ENCODE data around the gene LAMA2. TPM values are rescaled to one million over a fixed set of nuclear protein-coding genes. Genes with fewer than 3 reads are reported as not detected.

Gene LAMA2
- total RNA-seq, 2 experiments from 2014 or later: 0.69 to 1.5 TPM

DNA sequence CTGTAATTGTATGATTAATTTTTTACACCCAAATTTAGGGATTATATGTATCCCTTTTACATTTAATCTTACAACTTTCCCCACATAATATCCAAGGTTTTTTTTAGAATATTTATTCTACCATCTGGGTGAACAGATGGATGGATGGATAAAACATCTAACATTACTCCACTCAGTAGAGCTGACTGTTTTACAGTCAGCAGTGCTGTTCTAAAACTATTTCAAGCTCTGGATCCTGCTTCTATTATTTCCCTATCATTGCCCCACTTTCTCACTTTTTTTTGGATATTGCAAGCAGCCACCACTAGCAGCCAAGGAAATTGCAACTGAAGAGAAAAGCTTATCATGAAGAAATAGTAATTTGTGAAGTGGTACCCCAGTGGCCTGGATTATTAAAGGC, 653.3 kb downstream of the LAMA2 start:
- TF ChIP-seq, protein P1, sequence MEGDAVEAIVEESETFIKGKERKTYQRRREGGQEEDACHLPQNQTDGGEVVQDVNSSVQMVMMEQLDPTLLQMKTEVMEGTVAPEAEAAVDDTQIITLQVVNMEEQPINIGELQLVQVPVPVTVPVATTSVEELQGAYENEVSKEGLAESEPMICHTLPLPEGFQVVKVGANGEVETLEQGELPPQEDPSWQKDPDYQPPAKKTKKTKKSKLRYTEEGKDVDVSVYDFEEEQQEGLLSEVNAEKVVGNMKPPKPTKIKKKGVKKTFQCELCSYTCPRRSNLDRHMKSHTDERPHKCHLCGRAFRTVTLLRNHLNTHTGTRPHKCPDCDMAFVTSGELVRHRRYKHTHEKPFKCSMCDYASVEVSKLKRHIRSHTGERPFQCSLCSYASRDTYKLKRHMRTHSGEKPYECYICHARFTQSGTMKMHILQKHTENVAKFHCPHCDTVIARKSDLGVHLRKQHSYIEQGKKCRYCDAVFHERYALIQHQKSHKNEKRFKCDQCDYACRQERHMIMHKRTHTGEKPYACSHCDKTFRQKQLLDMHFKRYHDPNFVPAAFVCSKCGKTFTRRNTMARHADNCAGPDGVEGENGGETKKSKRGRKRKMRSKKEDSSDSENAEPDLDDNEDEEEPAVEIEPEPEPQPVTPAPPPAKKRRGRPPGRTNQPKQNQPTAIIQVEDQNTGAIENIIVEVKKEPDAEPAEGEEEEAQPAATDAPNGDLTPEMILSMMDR (IDR thresholded peaks at IDR 0.05): no peak
- H3K27ac Mint-ChIP-seq: no peak overlapping the region
- ATAC-seq (no peak), DNase-seq (no peak)
- H3K9me3 Mint-ChIP-seq: peaks cover 4% of the 10 kb centered on the region
- intact Hi-C loops (cut with micrococcal nuclease): no loop called here
- H3K27me3 Mint-ChIP-seq: no peaks in the 10 kb centered on the region
- H3K4me3 Mint-ChIP-seq: no peak overlapping the region
- no peaks in the 10 kb centered on the region for H3K4me1 Mint-ChIP-seq (ENCODE audit: low read depth)
- ChIA-PET POLR2A (no interaction called here), CTCF (interaction anchor here (1.1 kb wide), 1 partner anchor 18 kb away, joined by 3 read pairs; no protein-coding TSS in a partner anchor)
- H3K36me3 Mint-ChIP-seq (ENCODE audit: low read depth): no peaks in the 10 kb centered on the region

GRCh38 chr6:129539032-129539431, 656.1 kb downstream of the LAMA2 start:
- ATAC-seq (no peak), DNase-seq (no peak)
- H3K4me3 Mint-ChIP-seq: no peak overlapping the region
- peaks cover under 1% of the 10 kb centered on the region for H3K9me3 Mint-ChIP-seq
- intact Hi-C loops (cut with micrococcal nuclease): no loop called here
- H3K4me1 Mint-ChIP-seq (ENCODE audit: low read depth): no peaks in the 10 kb centered on the region
- H3K36me3 Mint-ChIP-seq (ENCODE audit: low read depth): no peaks in the 10 kb centered on the region
- TF ChIP-seq, protein P1 (IDR thresholded peaks at IDR 0.05): no peak
- ChIA-PET CTCF (interaction anchor here (0.6 kb wide), 1 partner anchor 10 kb away, joined by 3 read pairs; no protein-coding TSS in a partner anchor), POLR2A (no interaction called here)
- no peaks in the 10 kb centered on the region for H3K27me3 Mint-ChIP-seq
- no peak overlapping the region for H3K27ac Mint-ChIP-seq

- Mint-ChIP-seq H3K36me3 (ENCODE audit: low read depth) (no peaks in the 10 kb centered on the region), H3K27me3 (no peaks in the 10 kb centered on the region), H3K4me3 (no peak overlapping the region), H3K4me1 (ENCODE audit: low read depth) (peaks cover 3% of the 10 kb centered on the region), H3K9me3 (no peaks in the 10 kb centered on the region), H3K27ac (no peak overlapping the region)
- ATAC-seq (no peak), DNase-seq (no peak)
- intact Hi-C loops (cut with micrococcal nuclease): no loop called here
- POLR2A ChIA-PET: no interaction called here
- TF ChIP-seq, protein P1 (IDR thresholded peaks at IDR 0.05): no peak
- CTCF ChIA-PET: no interaction called here
Measured at GRCh38 chr6:129542705-129543104, 659.8 kb downstream of the LAMA2 start.

DNA sequence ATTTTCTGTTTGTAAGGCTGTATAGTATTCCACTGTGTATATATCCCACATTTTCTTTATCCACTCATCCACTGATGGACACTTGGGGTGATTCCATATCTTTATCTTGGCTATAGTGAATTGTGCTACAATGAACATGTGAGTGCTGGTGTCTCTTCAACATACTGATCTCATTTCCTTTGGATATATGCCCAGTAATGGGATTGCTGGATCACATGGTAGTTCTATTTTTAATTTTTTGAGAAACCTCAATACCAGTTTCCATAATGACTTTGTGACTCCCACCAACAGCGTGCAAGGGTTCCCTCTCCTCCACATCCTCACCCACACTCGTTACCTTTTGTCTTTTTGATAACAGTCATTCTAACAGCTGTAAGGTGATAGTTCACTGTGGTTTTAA, 661.0 kb downstream of the LAMA2 start:
- intact Hi-C loops (cut with micrococcal nuclease): no loop called here
- H3K27me3 Mint-ChIP-seq: no peaks in the 10 kb centered on the region
- H3K9me3 Mint-ChIP-seq: no peaks in the 10 kb centered on the region
- no peaks in the 10 kb centered on the region for H3K36me3 Mint-ChIP-seq (ENCODE audit: low read depth)
- DNase-seq (no peak), ATAC-seq (no peak)
- peaks cover 3% of the 10 kb centered on the region for H3K4me1 Mint-ChIP-seq (ENCODE audit: low read depth)
- ChIA-PET CTCF (no interaction called here), POLR2A (no interaction called here)
- TF ChIP-seq, protein P1 (IDR thresholded peaks at IDR 0.05): no peak
- no peak overlapping the region for H3K27ac Mint-ChIP-seq
- H3K4me3 Mint-ChIP-seq: no peak overlapping the region

DNA sequence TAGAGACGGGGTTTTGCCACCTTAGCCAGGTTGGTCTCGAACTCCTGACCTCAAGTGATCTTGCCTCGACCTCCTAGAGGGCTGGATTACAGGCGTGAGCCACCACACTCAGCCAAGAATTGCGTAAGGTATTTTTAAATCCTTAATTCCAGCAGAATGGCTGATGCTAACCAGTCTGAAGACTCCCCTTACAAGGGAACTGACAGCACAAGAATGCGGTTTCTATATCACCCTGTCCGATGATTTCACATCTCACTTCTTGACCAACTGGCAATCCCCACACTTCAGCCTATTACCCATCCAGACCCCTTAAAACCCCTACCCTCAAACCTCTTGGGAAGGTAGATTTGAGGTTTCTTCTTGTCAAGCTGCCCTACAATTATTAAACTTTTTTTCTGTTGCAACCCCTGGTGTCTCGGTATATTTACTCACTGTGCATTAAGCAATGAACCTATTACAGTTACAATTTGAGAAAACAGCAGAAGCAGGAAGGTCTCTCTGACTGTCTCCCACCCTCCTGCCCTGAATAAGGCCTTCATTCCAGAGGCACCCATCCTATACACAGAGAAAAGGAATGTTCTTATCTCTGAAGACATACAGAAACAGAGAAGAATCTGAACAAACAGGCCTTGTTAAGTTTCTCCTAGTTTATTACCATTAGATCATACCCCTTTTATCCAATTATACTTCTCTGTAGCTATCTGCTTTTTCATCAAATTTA, 662.1 kb downstream of the LAMA2 start:
- POLR2A ChIA-PET: no interaction called here
- peaks cover 3% of the 10 kb centered on the region for H3K4me1 Mint-ChIP-seq (ENCODE audit: low read depth)
- CTCF ChIA-PET: no interaction called here
- DNase-seq (no peak), ATAC-seq (no peak)
- TF ChIP-seq, protein P1 (IDR thresholded peaks at IDR 0.05): no peak
- no peaks in the 10 kb centered on the region for H3K36me3 Mint-ChIP-seq (ENCODE audit: low read depth)
- intact Hi-C loops (cut with micrococcal nuclease): no loop called here
- H3K9me3 Mint-ChIP-seq: no peaks in the 10 kb centered on the region
- H3K27ac Mint-ChIP-seq: no peak overlapping the region
- H3K27me3 Mint-ChIP-seq: no peaks in the 10 kb centered on the region
- H3K4me3 Mint-ChIP-seq: no peak overlapping the region

Measured in activated CD8-positive, alpha-beta T cell treated with anti-CD3 and anti-CD28 coated beads for 36 hours (primary cell).